ENCODE measurements around the gene SGMS1. TPM values are rescaled to one million over a fixed set of nuclear protein-coding genes. Genes with fewer than 3 reads are reported as not detected.
"Not testable (repeated sequence)": the region's sequence is repeated elsewhere in the genome, so short reads cannot be mapped to it uniquely, and the experiment has no call there.

Gene SGMS1
- polyA plus RNA-seq, 4 donors = 42.9 to 61.0 (median 58.0) TPM

GRCh38 chr10:50541921-50542320 is 81.8 kb downstream of the SGMS1 start:
- no peak for DNase-seq (ENCODE audit: low read depth in 4 of 4, low spot score in 3 of 4)

GRCh38 chr10:50541317-50541716 is 82.4 kb downstream of the SGMS1 start:
- DNase-seq (ENCODE audit: low read depth in 4 of 4, low spot score in 3 of 4) = no peak

GRCh38 chr10:50540826-50541122 is 83.0 kb downstream of the SGMS1 start:
- no peak for DNase-seq (ENCODE audit: low read depth in 4 of 4, low spot score in 3 of 4)

GRCh38 chr10:50540069-50540825 is 83.5 kb downstream of the SGMS1 start:
- DNase-seq (ENCODE audit: low read depth in 4 of 4, low spot score in 3 of 4) = no peak

GRCh38 chr10:50538555-50539398 is 85.0 kb downstream of the SGMS1 start:
- no peak for DNase-seq (ENCODE audit: low read depth in 4 of 4, low spot score in 3 of 4)

GRCh38 chr10:50536617-50537240 is 87.0 kb downstream of the SGMS1 start:
- no peak for DNase-seq (ENCODE audit: low read depth in 4 of 4, low spot score in 3 of 4)

GRCh38 chr10:50534748-50535376 is 88.9 kb downstream of the SGMS1 start:
- not testable (repeated sequence) for DNase-seq (ENCODE audit: low read depth in 4 of 4, low spot score in 3 of 4)

GRCh38 chr10:50533296-50533695 is 90.5 kb downstream of the SGMS1 start:
- DNase-seq (ENCODE audit: low read depth in 4 of 4, low spot score in 3 of 4) = no peak

- no peak for DNase-seq (ENCODE audit: low read depth in 4 of 4, low spot score in 3 of 4)
Observed at GRCh38 chr10:50531388-50532077, 92.2 kb downstream of the SGMS1 start.

- DNase-seq (ENCODE audit: low read depth in 4 of 4, low spot score in 3 of 4) = no peak
Observed at GRCh38 chr10:50529660-50530059, 94.1 kb downstream of the SGMS1 start.

- DNase-seq (ENCODE audit: low read depth in 4 of 4, low spot score in 3 of 4) = no peak
Observed at GRCh38 chr10:50528206-50528605, 95.5 kb downstream of the SGMS1 start.

GRCh38 chr10:50527442-50528043 is 96.2 kb downstream of the SGMS1 start:
- no peak for DNase-seq (ENCODE audit: low read depth in 4 of 4, low spot score in 3 of 4)

GRCh38 chr10:50526185-50526584 is 97.6 kb downstream of the SGMS1 start:
- no peak for DNase-seq (ENCODE audit: low read depth in 4 of 4, low spot score in 3 of 4)

GRCh38 chr10:50523357-50523756 is 100.4 kb downstream of the SGMS1 start:
- no peak for DNase-seq (ENCODE audit: low read depth in 4 of 4, low spot score in 3 of 4)

GRCh38 chr10:50522908-50523307 is 100.8 kb downstream of the SGMS1 start:
- no peak for DNase-seq (ENCODE audit: low read depth in 4 of 4, low spot score in 3 of 4)

GRCh38 chr10:50520115-50520514 is 103.6 kb downstream of the SGMS1 start:
- DNase-seq (ENCODE audit: low read depth in 4 of 4, low spot score in 3 of 4) = no peak

GRCh38 chr10:50517626-50518025 is 106.1 kb downstream of the SGMS1 start:
- no peak for DNase-seq (ENCODE audit: low read depth in 4 of 4, low spot score in 3 of 4)

- DNase-seq (ENCODE audit: low read depth in 4 of 4, low spot score in 3 of 4) = no peak
Observed at GRCh38 chr10:50516171-50516570, 107.6 kb downstream of the SGMS1 start.

- DNase-seq (ENCODE audit: low read depth in 4 of 4, low spot score in 3 of 4) = no peak
Observed at GRCh38 chr10:50515420-50515819, 108.3 kb downstream of the SGMS1 start.

- no peak for DNase-seq (ENCODE audit: low read depth in 4 of 4, low spot score in 3 of 4)
Observed at GRCh38 chr10:50514995-50515394, 108.8 kb downstream of the SGMS1 start.

Data from left renal pelvis (tissue), 4 donors.